Liver (tissue), 9 donors: ENCODE results near the gene CLEC4A. TPM values are rescaled to one million over a fixed set of nuclear protein-coding genes. Genes with fewer than 3 reads are reported as not detected.

Experiments
- DNase-seq: peaks from one replicate; pipeline ENCODE4 v3.0.0-alpha.2; 2017; ENCODE audit warnings: low spot score
- H3K27ac ChIP-seq, 2 donors: one replicate each; pipeline ENCODE4 v1.7.0; 2013; ENCODE audit warnings: inconsistent platforms in 2 of 2, low read length in 2 of 2, control low read depth in 1 of 2, low read depth in 1 of 2, mild to moderate bottlenecking in 1 of 2
- H3K27me3 ChIP-seq, 4 donors: one replicate each; pipeline versions ENCODE4 v1.6.1 to v1.7.0; 2013; ENCODE audit warnings: low read length in 3 of 4, inconsistent platforms in 1 of 4, mild to moderate bottlenecking in 1 of 4, moderate library complexity in 1 of 4; ENCODE audit not compliant: control insufficient read depth in 4 of 4, insufficient read depth in 4 of 4
- H3K36me3 ChIP-seq, 4 donors: one replicate each; pipeline versions ENCODE4 v1.6.1 to v1.7.0; 2013; ENCODE audit warnings: low read length in 3 of 4, mild to moderate bottlenecking in 3 of 4, low read depth in 1 of 4, moderate library complexity in 1 of 4; ENCODE audit not compliant: control insufficient read depth in 4 of 4, insufficient read depth in 3 of 4
- H3K4me1 ChIP-seq, 4 donors: one replicate each; pipeline versions ENCODE4 v1.6.1 to v1.7.0; 2013; ENCODE audit warnings: low read length in 3 of 4, mild to moderate bottlenecking in 3 of 4, moderate library complexity in 1 of 4; ENCODE audit not compliant: control insufficient read depth in 4 of 4, insufficient read depth in 4 of 4
- H3K4me3 ChIP-seq, 3 donors: one replicate each; pipeline versions ENCODE4 v1.6.1 to v1.7.0; 2013; ENCODE audit warnings: low read length in 3 of 3, control low read depth in 1 of 3, low read depth in 1 of 3, mild to moderate bottlenecking in 1 of 3
- H3K9ac ChIP-seq, 2 donors: one replicate each; pipeline ENCODE4 v1.7.0; 2013; ENCODE audit warnings: low read length in 2 of 2, mild to moderate bottlenecking in 2 of 2, moderate library complexity in 2 of 2, control low read depth in 1 of 2, low read depth in 1 of 2
- H3K9me3 ChIP-seq, 4 donors: one replicate each; pipeline versions ENCODE4 v1.6.1 to v1.7.0; 2013; ENCODE audit warnings: low read length in 3 of 4; ENCODE audit not compliant: control insufficient read depth in 4 of 4
- EGR1 ChIP-seq, 2 donors: IDR thresholded peaks; 2 replicates each; pipeline ENCODE4 v1.6.1; 2016 to 2018; ENCODE audit warnings: antibody characterized with exemption in 2 of 2, low read depth in 2 of 2
- FOXA1 ChIP-seq: IDR thresholded peaks from 2 replicates; pipeline ENCODE4 v1.6.1; 2016; ENCODE audit warnings: antibody characterized with exemption
- FOXA2 ChIP-seq: IDR thresholded peaks from 2 replicates; pipeline ENCODE4 v1.6.1; 2016; ENCODE audit warnings: antibody characterized with exemption
- GABPA ChIP-seq, 2 donors: IDR thresholded peaks in 1 of 2; conservative IDR thresholded peaks in 1 of 2; 2 replicates each; pipeline ENCODE4 v1.6.1; 2016; ENCODE audit warnings: antibody characterized with exemption in 2 of 2, mild to moderate bottlenecking in 1 of 2, moderate library complexity in 1 of 2
- HNF4A ChIP-seq, 2 donors: conservative IDR thresholded peaks; 2 replicates each; pipeline ENCODE4 v1.6.1; 2016; ENCODE audit warnings: antibody characterized with exemption in 2 of 2, mild to moderate bottlenecking in 2 of 2
- HNF4G ChIP-seq: IDR thresholded peaks from 2 replicates; pipeline ENCODE4 v1.6.1; 2016; ENCODE audit warnings: antibody characterized with exemption
- JUND ChIP-seq, 2 donors: IDR thresholded peaks; 2 replicates each; pipeline ENCODE4 v1.6.1; 2016; ENCODE audit warnings: antibody characterized with exemption in 2 of 2
- NR2F2 ChIP-seq: IDR thresholded peaks from 2 replicates; pipeline ENCODE4 v1.6.1; 2016; ENCODE audit warnings: antibody characterized with exemption
- RAD21 ChIP-seq, 2 donors: IDR thresholded peaks; 2 replicates each; pipeline ENCODE4 v1.6.1; 2016; ENCODE audit warnings: antibody characterized with exemption in 2 of 2, mild to moderate bottlenecking in 2 of 2
- RXRA ChIP-seq, 2 donors: IDR thresholded peaks; 2 replicates each; pipeline ENCODE4 v1.6.1; 2017 to 2018; ENCODE audit warnings: antibody characterized with exemption in 2 of 2, mild to moderate bottlenecking in 1 of 2
- SP1 ChIP-seq: IDR thresholded peaks from 2 replicates; pipeline ENCODE4 v1.6.1; 2018; ENCODE audit warnings: antibody characterized with exemption, mild to moderate bottlenecking
- TAF1 ChIP-seq: conservative IDR thresholded peaks from 2 replicates; pipeline ENCODE4 v1.6.1; 2016; ENCODE audit warnings: antibody characterized with exemption, mild to moderate bottlenecking
- YY1 ChIP-seq: IDR thresholded peaks from 2 replicates; pipeline ENCODE4 v1.6.1; 2016; ENCODE audit warnings: antibody characterized with exemption, mild to moderate bottlenecking
- polyA plus RNA-seq, 2 donors: library from polyadenylated mRNA; stranded (reverse) in 1 of 2; unstranded in 1 of 2; fragments of 200-250 nt in 1 of 2; fragments of >200 nt in 1 of 2; fragmentation: Nextera tagmentation in 1 of 2; extraction: Ambion mirVana in 1 of 2; gene quantifications; one replicate each; pipeline versions ENCODE4 v1.2.1 to v1.2.3, GENCODE V29; 2013 to 2015
- total RNA-seq, 2 donors: library from RNA; depleted of rRNA; stranded (reverse); fragments of >200 nt; gene quantifications; one replicate each; pipeline ENCODE4 v1.2.3, GENCODE V29; 2014
- TF ChIP-seq, protein P1 (sequence below): IDR thresholded peaks from 2 replicates; pipeline ENCODE4 v1.6.1; 2016; ENCODE audit warnings: antibody characterized with exemption
- TF ChIP-seq, protein P2 (sequence below): IDR thresholded peaks from 2 replicates; pipeline ENCODE4 v1.6.1; 2016; ENCODE audit warnings: antibody characterized with exemption, mild to moderate bottlenecking
- TF ChIP-seq, protein P3 (sequence below): IDR thresholded peaks from 2 replicates; pipeline ENCODE4 v1.6.1; 2016; ENCODE audit warnings: antibody characterized with exemption
- TF ChIP-seq, protein P4 (sequence below): fragments of 150-350 bp; IDR thresholded peaks from 2 replicates; pipeline ENCODE4 v1.5.1; 2017; ENCODE audit warnings: improper control_type of control experiment, low read depth, low read length; ENCODE audit not compliant: missing input control
- TF ChIP-seq, protein P5 (sequence below): IDR thresholded peaks from 2 replicates; pipeline ENCODE4 v1.6.1; 2016; ENCODE audit warnings: antibody characterized with exemption
- donor health status: healthy.
- donor health status: healthy.
- donor health status: healthy.
- donor health status: healthy.
- donor health status: healthy.

Gene CLEC4A
- total and polyA plus RNA-seq, 4 donors: 0.67 to 2.5 (median 1.6) TPM

DNA sequence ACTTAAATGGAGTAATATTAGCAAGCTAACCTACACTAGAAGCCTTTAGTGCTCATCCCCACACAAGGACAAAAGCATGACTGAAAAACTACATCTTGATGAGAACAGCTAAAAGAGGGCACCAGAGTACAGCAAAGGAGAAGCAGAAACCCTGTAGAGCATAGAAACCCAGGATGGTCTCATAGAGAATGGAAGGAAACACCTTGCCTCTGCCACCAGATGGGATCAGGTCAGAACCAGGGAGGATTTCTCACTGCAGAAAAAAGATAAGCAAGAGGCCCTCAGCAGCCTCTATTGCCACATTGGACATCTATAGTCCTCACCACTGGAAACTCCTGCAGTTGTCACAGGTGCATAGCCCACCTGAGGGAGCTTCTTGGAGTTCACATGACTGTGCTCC, 19.8 kb downstream of the CLEC4A start:
- H3K27ac ChIP-seq: no peak overlapping the region
- TF ChIP-seq, protein P1, sequence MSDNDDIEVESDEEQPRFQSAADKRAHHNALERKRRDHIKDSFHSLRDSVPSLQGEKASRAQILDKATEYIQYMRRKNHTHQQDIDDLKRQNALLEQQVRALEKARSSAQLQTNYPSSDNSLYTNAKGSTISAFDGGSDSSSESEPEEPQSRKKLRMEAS: no peak
- TF ChIP-seq YY1: no peak
- no peak for TF ChIP-seq RXRA (IDR thresholded peaks at IDR 0.05)
- no peak for TF ChIP-seq SP1
- no peak for TF ChIP-seq EGR1 (IDR thresholded peaks at IDR 0.05; ENCODE audit: low read depth in 2 of 2)
- TF ChIP-seq NR2F2: no peak
- no peak for TF ChIP-seq TAF1
- no peak for TF ChIP-seq HNF4G
- TF ChIP-seq, protein P2, sequence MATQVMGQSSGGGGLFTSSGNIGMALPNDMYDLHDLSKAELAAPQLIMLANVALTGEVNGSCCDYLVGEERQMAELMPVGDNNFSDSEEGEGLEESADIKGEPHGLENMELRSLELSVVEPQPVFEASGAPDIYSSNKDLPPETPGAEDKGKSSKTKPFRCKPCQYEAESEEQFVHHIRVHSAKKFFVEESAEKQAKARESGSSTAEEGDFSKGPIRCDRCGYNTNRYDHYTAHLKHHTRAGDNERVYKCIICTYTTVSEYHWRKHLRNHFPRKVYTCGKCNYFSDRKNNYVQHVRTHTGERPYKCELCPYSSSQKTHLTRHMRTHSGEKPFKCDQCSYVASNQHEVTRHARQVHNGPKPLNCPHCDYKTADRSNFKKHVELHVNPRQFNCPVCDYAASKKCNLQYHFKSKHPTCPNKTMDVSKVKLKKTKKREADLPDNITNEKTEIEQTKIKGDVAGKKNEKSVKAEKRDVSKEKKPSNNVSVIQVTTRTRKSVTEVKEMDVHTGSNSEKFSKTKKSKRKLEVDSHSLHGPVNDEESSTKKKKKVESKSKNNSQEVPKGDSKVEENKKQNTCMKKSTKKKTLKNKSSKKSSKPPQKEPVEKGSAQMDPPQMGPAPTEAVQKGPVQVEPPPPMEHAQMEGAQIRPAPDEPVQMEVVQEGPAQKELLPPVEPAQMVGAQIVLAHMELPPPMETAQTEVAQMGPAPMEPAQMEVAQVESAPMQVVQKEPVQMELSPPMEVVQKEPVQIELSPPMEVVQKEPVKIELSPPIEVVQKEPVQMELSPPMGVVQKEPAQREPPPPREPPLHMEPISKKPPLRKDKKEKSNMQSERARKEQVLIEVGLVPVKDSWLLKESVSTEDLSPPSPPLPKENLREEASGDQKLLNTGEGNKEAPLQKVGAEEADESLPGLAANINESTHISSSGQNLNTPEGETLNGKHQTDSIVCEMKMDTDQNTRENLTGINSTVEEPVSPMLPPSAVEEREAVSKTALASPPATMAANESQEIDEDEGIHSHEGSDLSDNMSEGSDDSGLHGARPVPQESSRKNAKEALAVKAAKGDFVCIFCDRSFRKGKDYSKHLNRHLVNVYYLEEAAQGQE: no peak
- TF ChIP-seq, protein P3, sequence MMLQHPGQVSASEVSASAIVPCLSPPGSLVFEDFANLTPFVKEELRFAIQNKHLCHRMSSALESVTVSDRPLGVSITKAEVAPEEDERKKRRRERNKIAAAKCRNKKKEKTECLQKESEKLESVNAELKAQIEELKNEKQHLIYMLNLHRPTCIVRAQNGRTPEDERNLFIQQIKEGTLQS: no peak
- TF ChIP-seq, protein P4, sequence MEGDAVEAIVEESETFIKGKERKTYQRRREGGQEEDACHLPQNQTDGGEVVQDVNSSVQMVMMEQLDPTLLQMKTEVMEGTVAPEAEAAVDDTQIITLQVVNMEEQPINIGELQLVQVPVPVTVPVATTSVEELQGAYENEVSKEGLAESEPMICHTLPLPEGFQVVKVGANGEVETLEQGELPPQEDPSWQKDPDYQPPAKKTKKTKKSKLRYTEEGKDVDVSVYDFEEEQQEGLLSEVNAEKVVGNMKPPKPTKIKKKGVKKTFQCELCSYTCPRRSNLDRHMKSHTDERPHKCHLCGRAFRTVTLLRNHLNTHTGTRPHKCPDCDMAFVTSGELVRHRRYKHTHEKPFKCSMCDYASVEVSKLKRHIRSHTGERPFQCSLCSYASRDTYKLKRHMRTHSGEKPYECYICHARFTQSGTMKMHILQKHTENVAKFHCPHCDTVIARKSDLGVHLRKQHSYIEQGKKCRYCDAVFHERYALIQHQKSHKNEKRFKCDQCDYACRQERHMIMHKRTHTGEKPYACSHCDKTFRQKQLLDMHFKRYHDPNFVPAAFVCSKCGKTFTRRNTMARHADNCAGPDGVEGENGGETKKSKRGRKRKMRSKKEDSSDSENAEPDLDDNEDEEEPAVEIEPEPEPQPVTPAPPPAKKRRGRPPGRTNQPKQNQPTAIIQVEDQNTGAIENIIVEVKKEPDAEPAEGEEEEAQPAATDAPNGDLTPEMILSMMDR: no peak
- TF ChIP-seq HNF4A (conservative IDR thresholded peaks at IDR 0.05): no peak
- TF ChIP-seq, protein P5, sequence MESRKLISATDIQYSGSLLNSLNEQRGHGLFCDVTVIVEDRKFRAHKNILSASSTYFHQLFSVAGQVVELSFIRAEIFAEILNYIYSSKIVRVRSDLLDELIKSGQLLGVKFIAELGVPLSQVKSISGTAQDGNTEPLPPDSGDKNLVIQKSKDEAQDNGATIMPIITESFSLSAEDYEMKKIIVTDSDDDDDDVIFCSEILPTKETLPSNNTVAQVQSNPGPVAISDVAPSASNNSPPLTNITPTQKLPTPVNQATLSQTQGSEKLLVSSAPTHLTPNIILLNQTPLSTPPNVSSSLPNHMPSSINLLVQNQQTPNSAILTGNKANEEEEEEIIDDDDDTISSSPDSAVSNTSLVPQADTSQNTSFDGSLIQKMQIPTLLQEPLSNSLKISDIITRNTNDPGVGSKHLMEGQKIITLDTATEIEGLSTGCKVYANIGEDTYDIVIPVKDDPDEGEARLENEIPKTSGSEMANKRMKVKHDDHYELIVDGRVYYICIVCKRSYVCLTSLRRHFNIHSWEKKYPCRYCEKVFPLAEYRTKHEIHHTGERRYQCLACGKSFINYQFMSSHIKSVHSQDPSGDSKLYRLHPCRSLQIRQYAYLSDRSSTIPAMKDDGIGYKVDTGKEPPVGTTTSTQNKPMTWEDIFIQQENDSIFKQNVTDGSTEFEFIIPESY: no peak
- TF ChIP-seq FOXA2: no peak
- TF ChIP-seq RAD21 (IDR thresholded peaks at IDR 0.05): no peak
- TF ChIP-seq GABPA (IDR thresholded peaks at IDR 0.05 in 1 of 2, conservative IDR thresholded peaks at IDR 0.05 in 1 of 2): no peak
- no peak for TF ChIP-seq FOXA1
- TF ChIP-seq JUND (IDR thresholded peaks at IDR 0.05): no peak
- DNase-seq: no peak
- no peak overlapping the region for H3K4me3 ChIP-seq
- peaks cover 0 to 2% (median 0%) of the 10 kb centered on the region in 4 donors for H3K9me3 ChIP-seq
- H3K9ac ChIP-seq: no peak overlapping the region
- peaks cover 0 to 5% (median 0%) of the 10 kb centered on the region in 4 donors for H3K27me3 ChIP-seq
- peaks cover 0 to 4% (median 0%) of the 10 kb centered on the region in 4 donors for H3K36me3 ChIP-seq
- no peaks in the 10 kb centered on the region for H3K4me1 ChIP-seq
